Panc1 (cell line): ENCODE data around the gene SBNO2. TPM values are rescaled to one million over a fixed set of nuclear protein-coding genes. Genes with fewer than 3 reads are reported as not detected.

ENCODE experiments used
- ATAC-seq: fragments of 200-7000 bp; cut with Tn5 transposase; 2 replicates; pipeline ENCODE4 v1.9.1; 2020; ENCODE audit warnings: mild to moderate bottlenecking, moderate library complexity
- BruUV-seq: library from RNA; stranded (reverse); fragments of 400-500 nt; replicated peaks from 2 replicates; lab custom pipeline; 2021; lab: Mats Ljungman, UMichigan
- CTCF ChIA-PET: fragments of 300-600 bp; sonication (Branson Sonifier 250); formaldehyde crosslinking; loops from one replicate; lab custom pipeline; 2022; ENCODE audit warnings: antibody characterized with exemption; lab: Charles Lee
- POLR2A ChIA-PET: fragments of 300-600 bp; sonication (Branson Sonifier 250); formaldehyde crosslinking; loops from one replicate; lab custom pipeline; 2022; ENCODE audit warnings: antibody characterized with exemption; lab: Charles Lee
- DNase-seq: peaks from one replicate; pipeline ENCODE4 v3.0.0-alpha.2; 2010; ENCODE audit warnings: low read depth, low spot score
- H3K27ac ChIP-seq: 2 replicates; pipeline ENCODE4 v1.5.1; 2011; ENCODE audit warnings: mild to moderate bottlenecking, low read length, inconsistent platforms
- H3K27me3 ChIP-seq: fragments of 200-500 bp; sonication (Bioruptor generic); 2 replicates; pipeline ENCODE4 v1.6.0; 2014; ENCODE audit warnings: low read length, inconsistent platforms; ENCODE audit not compliant: control insufficient read depth, insufficient read depth
- H3K36me3 ChIP-seq: fragments of 200-500 bp; sonication (Bioruptor generic); 2 replicates; pipeline ENCODE4 v1.5.1; 2014; ENCODE audit warnings: inconsistent platforms, mild to moderate bottlenecking, low read length, moderate library complexity; ENCODE audit not compliant: control insufficient read depth, insufficient read depth
- H3K4me1 ChIP-seq: 2 replicates; pipeline ENCODE4 v1.5.1; 2011; ENCODE audit warnings: inconsistent platforms, mild to moderate bottlenecking, low read length, moderate library complexity; ENCODE audit not compliant: control insufficient read depth, insufficient read depth
- H3K4me3 ChIP-seq, 2 experiments: 2 replicates each; pipeline ENCODE4 v1.5.1; 2011 to 2012; ENCODE audit warnings: low read depth in 2 of 2, low read length in 2 of 2, mild to moderate bottlenecking in 2 of 2, inconsistent platforms in 1 of 2, moderate library complexity in 1 of 2
- H3K9me3 ChIP-seq: fragments of 200-500 bp; sonication (Bioruptor generic); 2 replicates; pipeline ENCODE4 v1.5.1; 2014; ENCODE audit warnings: low read depth, mild to moderate bottlenecking, inconsistent platforms, low read length, moderate library complexity; ENCODE audit not compliant: control insufficient read depth, insufficient read depth
- SIN3A ChIP-seq: IDR thresholded peaks from 2 replicates; pipeline ENCODE4 v1.6.1; 2012; ENCODE audit warnings: low read depth, mild to moderate bottlenecking, low read length, moderate library complexity, borderline replicate concordance; ENCODE audit not compliant: insufficient read depth
- in situ Hi-C: cut with HindIII; loops from 2 replicates; pipeline ENCODE4 v1.10.0; 2016; ENCODE audit warnings: low sequenced_read_pairs, low pct_unique_long_range_greater_than_20kb
- intact Hi-C: fragments of 100-400 bp; cut with micrococcal nuclease; formaldehyde crosslinking; loops from one replicate; pipeline ENCODE4 v1.10.0; 2022; ENCODE audit not compliant: unreplicated experiment
- total RNA-seq: library from RNA; stranded (reverse); gene quantifications from one replicate; pipeline ENCODE4 v1.2.1, GENCODE V29; 2021; ENCODE audit not compliant: unreplicated experiment
- TF ChIP-seq, protein P1 (sequence below), 2 experiments: IDR thresholded peaks; 2 replicates each; pipeline ENCODE4 v1.6.1; 2011 to 2012; ENCODE audit warnings: low read depth in 2 of 2, control low read depth in 1 of 2, low read length in 1 of 2, mild to moderate bottlenecking in 1 of 2, moderate library complexity in 1 of 2; ENCODE audit not compliant: insufficient read depth in 1 of 2
- TF ChIP-seq, protein P2 (sequence below): fragments of 450-650 bp; IDR thresholded peaks from 2 replicates; pipeline ENCODE4 v1.5.1; 2017; ENCODE audit warnings: mild to moderate bottlenecking

Gene SBNO2
- total RNA-seq, 1 experiment from 2014 or later: 101 TPM

- CTCF ChIA-PET: no interaction called here
- POLR2A ChIA-PET: no interaction called here
- Histone ChIP-seq H3K4me1 (peaks cover 17% of the 10 kb centered on the region), H3K27me3 (no peaks in the 10 kb centered on the region), H3K4me3 (peak within 1 kb of the TSS; percentile 45 to 59), H3K27ac (peak within 1 kb of the TSS; percentile 66), H3K9me3 (no peaks in the 10 kb centered on the region), H3K36me3 (no peaks in the 10 kb centered on the region; the same call in 1 of the 2 replicates)
- TF ChIP-seq SIN3A: 0 out of 2 replicates have a peak, but pooled peaks have one; percentile 35
- TF ChIP-seq, protein P1, sequence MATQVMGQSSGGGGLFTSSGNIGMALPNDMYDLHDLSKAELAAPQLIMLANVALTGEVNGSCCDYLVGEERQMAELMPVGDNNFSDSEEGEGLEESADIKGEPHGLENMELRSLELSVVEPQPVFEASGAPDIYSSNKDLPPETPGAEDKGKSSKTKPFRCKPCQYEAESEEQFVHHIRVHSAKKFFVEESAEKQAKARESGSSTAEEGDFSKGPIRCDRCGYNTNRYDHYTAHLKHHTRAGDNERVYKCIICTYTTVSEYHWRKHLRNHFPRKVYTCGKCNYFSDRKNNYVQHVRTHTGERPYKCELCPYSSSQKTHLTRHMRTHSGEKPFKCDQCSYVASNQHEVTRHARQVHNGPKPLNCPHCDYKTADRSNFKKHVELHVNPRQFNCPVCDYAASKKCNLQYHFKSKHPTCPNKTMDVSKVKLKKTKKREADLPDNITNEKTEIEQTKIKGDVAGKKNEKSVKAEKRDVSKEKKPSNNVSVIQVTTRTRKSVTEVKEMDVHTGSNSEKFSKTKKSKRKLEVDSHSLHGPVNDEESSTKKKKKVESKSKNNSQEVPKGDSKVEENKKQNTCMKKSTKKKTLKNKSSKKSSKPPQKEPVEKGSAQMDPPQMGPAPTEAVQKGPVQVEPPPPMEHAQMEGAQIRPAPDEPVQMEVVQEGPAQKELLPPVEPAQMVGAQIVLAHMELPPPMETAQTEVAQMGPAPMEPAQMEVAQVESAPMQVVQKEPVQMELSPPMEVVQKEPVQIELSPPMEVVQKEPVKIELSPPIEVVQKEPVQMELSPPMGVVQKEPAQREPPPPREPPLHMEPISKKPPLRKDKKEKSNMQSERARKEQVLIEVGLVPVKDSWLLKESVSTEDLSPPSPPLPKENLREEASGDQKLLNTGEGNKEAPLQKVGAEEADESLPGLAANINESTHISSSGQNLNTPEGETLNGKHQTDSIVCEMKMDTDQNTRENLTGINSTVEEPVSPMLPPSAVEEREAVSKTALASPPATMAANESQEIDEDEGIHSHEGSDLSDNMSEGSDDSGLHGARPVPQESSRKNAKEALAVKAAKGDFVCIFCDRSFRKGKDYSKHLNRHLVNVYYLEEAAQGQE (IDR thresholded peaks at IDR 0.05; ENCODE audit: insufficient read depth in 1 of 2, low read depth in 2 of 2, low read length in 1 of 2): no peak
- TF ChIP-seq, protein P2, sequence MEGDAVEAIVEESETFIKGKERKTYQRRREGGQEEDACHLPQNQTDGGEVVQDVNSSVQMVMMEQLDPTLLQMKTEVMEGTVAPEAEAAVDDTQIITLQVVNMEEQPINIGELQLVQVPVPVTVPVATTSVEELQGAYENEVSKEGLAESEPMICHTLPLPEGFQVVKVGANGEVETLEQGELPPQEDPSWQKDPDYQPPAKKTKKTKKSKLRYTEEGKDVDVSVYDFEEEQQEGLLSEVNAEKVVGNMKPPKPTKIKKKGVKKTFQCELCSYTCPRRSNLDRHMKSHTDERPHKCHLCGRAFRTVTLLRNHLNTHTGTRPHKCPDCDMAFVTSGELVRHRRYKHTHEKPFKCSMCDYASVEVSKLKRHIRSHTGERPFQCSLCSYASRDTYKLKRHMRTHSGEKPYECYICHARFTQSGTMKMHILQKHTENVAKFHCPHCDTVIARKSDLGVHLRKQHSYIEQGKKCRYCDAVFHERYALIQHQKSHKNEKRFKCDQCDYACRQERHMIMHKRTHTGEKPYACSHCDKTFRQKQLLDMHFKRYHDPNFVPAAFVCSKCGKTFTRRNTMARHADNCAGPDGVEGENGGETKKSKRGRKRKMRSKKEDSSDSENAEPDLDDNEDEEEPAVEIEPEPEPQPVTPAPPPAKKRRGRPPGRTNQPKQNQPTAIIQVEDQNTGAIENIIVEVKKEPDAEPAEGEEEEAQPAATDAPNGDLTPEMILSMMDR: no peak
- peak; percentile 8 for ATAC-seq
- in situ Hi-C loops (no loop called here), intact Hi-C loops (no loop called here)
- no peak for DNase-seq
- BruUV-seq: no TSS peak
Measured at GRCh38 chr19:1066748-1067340, 107.2 kb downstream of the SBNO2 start, which contains the start of gene ARHGAP45. TSS of gene ARHGAP45 (plus strand) at chr19:1067167. CDS start at chr19:1067406, 239 bp downstream.

DNA sequence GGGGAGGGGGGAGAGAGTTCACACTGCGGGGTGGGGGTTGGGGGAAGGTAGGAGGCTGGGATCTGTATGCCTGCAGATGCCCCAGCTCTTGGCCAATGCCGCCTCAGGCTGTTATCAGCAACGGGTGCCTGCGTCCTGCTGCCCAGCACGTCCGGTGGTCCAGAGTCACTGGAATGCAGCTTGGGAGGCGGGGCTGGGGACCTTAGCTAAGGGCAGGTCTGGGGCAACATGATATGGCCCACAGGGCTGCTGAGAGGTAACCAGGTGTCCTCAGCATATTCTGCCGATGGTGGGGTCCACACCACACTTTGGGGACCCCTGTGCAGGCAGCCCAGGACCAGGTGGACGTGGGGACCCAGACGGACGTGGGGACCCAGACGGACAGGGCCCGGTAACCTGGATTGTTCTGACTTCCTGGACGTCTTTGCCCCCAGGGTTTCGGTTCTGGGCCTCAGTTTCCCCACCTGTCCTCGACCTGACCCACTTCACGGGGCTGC is 107.8 kb downstream of the SBNO2 start:
- ChIA-PET CTCF (no interaction called here), POLR2A (no interaction called here)
- no peak for TF ChIP-seq SIN3A
- TF ChIP-seq, protein P1 (IDR thresholded peaks at IDR 0.05; ENCODE audit: insufficient read depth in 1 of 2, low read depth in 2 of 2, low read length in 1 of 2): no peak
- intact Hi-C loops: no loop called here
- no peaks in the 10 kb centered on the region for H3K27me3 ChIP-seq
- in situ Hi-C loops: no loop called here
- H3K36me3 ChIP-seq: no peaks in the 10 kb centered on the region; the same call in 1 of the 2 replicates
- H3K27ac ChIP-seq: peak overlapping the region; percentile 66
- H3K4me3 ChIP-seq: peak overlapping the region; percentile 45 to 59
- ATAC-seq (no peak), DNase-seq (no peak)
- peaks cover 17% of the 10 kb centered on the region for H3K4me1 ChIP-seq
- no peaks in the 10 kb centered on the region for H3K9me3 ChIP-seq
- BruUV-seq: no TSS peak
